Myocyte (in vitro differentiated cells): ENCODE data around the gene CHRNB1. TPM values are rescaled to one million over a fixed set of nuclear protein-coding genes. Genes with fewer than 3 reads are reported as not detected.

Experiments
- DNase-seq: peaks from one replicate; pipeline ENCODE4 v3.0.0-alpha.2; 2012; ENCODE audit warnings: low read depth
- total RNA-seq: library from RNA; depleted of rRNA; stranded (reverse); fragments of >200 nt; gene quantifications from 2 replicates; pipeline ENCODE4 v1.2.3, GENCODE V29; 2014

Gene CHRNB1
- total RNA-seq, 1 donor from 2014 or later: 213 TPM

- no peak for DNase-seq
These were observed 30.0 kb upstream of the CHRNB1 start for GRCh38 chr17:7414837-7415236.

- no peak for DNase-seq
These were observed 29.1 kb upstream of the CHRNB1 start for GRCh38 chr17:7415784-7416183.

- DNase-seq: no peak
These were observed 28.5 kb upstream of the CHRNB1 start for GRCh38 chr17:7416323-7416722.

GRCh38 chr17:7417056-7417655, 27.7 kb upstream of the CHRNB1 start:
- DNase-seq: no peak

- DNase-seq: no peak
These were observed 26.2 kb upstream of the CHRNB1 start for GRCh38 chr17:7418472-7419152.

GRCh38 chr17:7419819-7420610, 24.8 kb upstream of the CHRNB1 start, which contains the start of gene SPEM1:
SPEM1 (plus strand) TSS chr17:7420324; CDS start chr17:7420385, 61 bp downstream.
- DNase-seq: no peak

GRCh38 chr17:7421186-7421585, 23.7 kb upstream of the CHRNB1 start:
- DNase-seq: no peak

- no peak for DNase-seq
These were observed 21.2 kb upstream of the CHRNB1 start for GRCh38 chr17:7423679-7424078.

- DNase-seq: no peak
These were observed 19.5 kb upstream of the CHRNB1 start, which contains the start of gene SPEM2 for GRCh38 chr17:7425316-7425715. SPEM2 (plus strand) TSS chr17:7425616; CDS start chr17:7425689, 73 bp downstream.

- DNase-seq: no peak
These were observed 19.1 kb upstream of the CHRNB1 start for GRCh38 chr17:7425756-7426155.

GRCh38 chr17:7426203-7426863, 18.5 kb upstream of the CHRNB1 start:
- no peak for DNase-seq

- DNase-seq: no peak
These were observed 17.9 kb upstream of the CHRNB1 start for GRCh38 chr17:7426896-7427489.

- no peak for DNase-seq
These were observed 17.3 kb upstream of the CHRNB1 start for GRCh38 chr17:7427549-7427948.

- DNase-seq: no peak
These were observed 16.3 kb upstream of the CHRNB1 start, which contains the start of gene SPEM3 for GRCh38 chr17:7428557-7428956. SPEM3 (plus strand) TSS chr17:7428857; CDS start chr17:7428903, 46 bp downstream.

- no peak for DNase-seq
These were observed 15.1 kb upstream of the CHRNB1 start for GRCh38 chr17:7429722-7430121.

- DNase-seq: no peak
These were observed 13.6 kb upstream of the CHRNB1 start for GRCh38 chr17:7431231-7431630.

- DNase-seq: no peak
These were observed 12.6 kb upstream of the CHRNB1 start for GRCh38 chr17:7432296-7432695.

- DNase-seq: no peak
These were observed 8.9 kb upstream of the CHRNB1 start for GRCh38 chr17:7435676-7436555.

- peak; percentile 77 for DNase-seq
These were observed 8.1 kb upstream of the CHRNB1 start for GRCh38 chr17:7436556-7437368.
